Loucy (cell line): ENCODE measurements around the gene PPFIBP1.

Experiments used
- H2AFZ ChIP-seq: fragments of 200-600 bp; sonication (generic); 2 replicates; pipeline ENCODE4 v1.6.0; 2016; ENCODE audit warnings: antibody characterized with exemption, mild to moderate bottlenecking, low read length, moderate library complexity
- H3F3A ChIP-seq: fragments of 200-600 bp; 2 replicates; pipeline ENCODE4 v1.6.0; 2016; ENCODE audit warnings: antibody characterized with exemption, low read depth, mild to moderate bottlenecking
- H3K27me3 ChIP-seq: fragments of 200-600 bp; sonication (generic); 2 replicates; pipeline ENCODE4 v1.6.1; 2014; ENCODE audit warnings: low read length, mild to moderate bottlenecking; ENCODE audit not compliant: insufficient read depth, poor library complexity, severe bottlenecking
- H3K36me3 ChIP-seq: fragments of 200-600 bp; sonication (generic); 2 replicates; pipeline ENCODE4 v1.6.1; 2016; ENCODE audit warnings: low read length; ENCODE audit not compliant: insufficient read depth
- H3K4me1 ChIP-seq: fragments of 200-600 bp; sonication (generic); 2 replicates; pipeline ENCODE4 v1.5.1; 2014; ENCODE audit warnings: low read length, mild to moderate bottlenecking; ENCODE audit not compliant: insufficient read depth, poor library complexity, severe bottlenecking
- H3K4me2 ChIP-seq: fragments of 200-600 bp; sonication (generic); 2 replicates; pipeline ENCODE4 v1.6.0; 2014; ENCODE audit warnings: antibody characterized with exemption, low read length, low read depth, mild to moderate bottlenecking; ENCODE audit not compliant: poor library complexity, severe bottlenecking
- H3K4me3 ChIP-seq: fragments of 200-600 bp; sonication (generic); 2 replicates; pipeline ENCODE4 v1.5.1; 2014; ENCODE audit warnings: low read length, mild to moderate bottlenecking, mixed read lengths; ENCODE audit not compliant: poor library complexity, severe bottlenecking
- H3K79me2 ChIP-seq: fragments of 200-600 bp; sonication (generic); 2 replicates; pipeline ENCODE4 v1.6.1; 2014; ENCODE audit warnings: low read length; ENCODE audit not compliant: insufficient read depth
- H3K9ac ChIP-seq: fragments of 200-600 bp; sonication (generic); 2 replicates; pipeline ENCODE4 v1.6.0; 2014; ENCODE audit warnings: mild to moderate bottlenecking, low read depth, low read length, moderate library complexity; ENCODE audit not compliant: poor library complexity, severe bottlenecking
- H3K9me2 ChIP-seq: fragments of 200-600 bp; sonication (generic); replicated peaks from 2 replicates; pipeline ENCODE4 v1.6.1; 2016; ENCODE audit warnings: low read depth, low read length, mixed read lengths
- H3K9me3 ChIP-seq: fragments of 200-600 bp; sonication (generic); 2 replicates; pipeline ENCODE4 v1.6.1; 2014; ENCODE audit warnings: mild to moderate bottlenecking, antibody characterized with exemption, low read length, low read depth; ENCODE audit not compliant: insufficient read depth
- H4K20me1 ChIP-seq: fragments of 200-600 bp; sonication (generic); 2 replicates; pipeline ENCODE4 v1.6.0; 2014; ENCODE audit warnings: antibody characterized with exemption, low read length, mild to moderate bottlenecking; ENCODE audit not compliant: insufficient read depth, poor library complexity, severe bottlenecking
- CTCF ChIP-seq: fragments of 200-600 bp; sonication (generic); conservative IDR thresholded peaks from 2 replicates; pipeline ENCODE4 v1.5.1; 2014; ENCODE audit warnings: mild to moderate bottlenecking, antibody characterized with exemption, low read length
- EZH2phosphoT487 ChIP-seq: fragments of 200-600 bp; IDR thresholded peaks from 2 replicates; pipeline ENCODE4 v1.6.1; 2018; ENCODE audit warnings: antibody characterized with exemption, mild to moderate bottlenecking, moderate library complexity, borderline replicate concordance

Gene PPFIBP1

GRCh38 chr12:27644158-27644845 is 120.3 kb downstream of the PPFIBP1 start:
- H3K79me2 ChIP-seq, result no peaks in the 10 kb centered on the region
- no peaks in the 10 kb centered on the region for H3K4me1 ChIP-seq
- H2AFZ ChIP-seq, result no peak overlapping the region
- no peaks in the 10 kb centered on the region for H3F3A ChIP-seq
- no peak for TF ChIP-seq CTCF
- no peak for TF ChIP-seq EZH2phosphoT487
- no peak overlapping the region for H3K4me3 ChIP-seq
- no peaks in the 10 kb centered on the region for H3K36me3 ChIP-seq
- H3K9me2 ChIP-seq, result no peaks in the 10 kb centered on the region
- H3K9me3 ChIP-seq, result no peaks in the 10 kb centered on the region
- H4K20me1 ChIP-seq, result no peaks in the 10 kb centered on the region
- no peaks in the 10 kb centered on the region for H3K27me3 ChIP-seq
- H3K9ac ChIP-seq, result no peak overlapping the region
- H3K4me2 ChIP-seq, result no peak overlapping the region

- Histone ChIP-seq H2AFZ (no peak overlapping the region), H4K20me1 (no peaks in the 10 kb centered on the region), H3K27me3 (no peaks in the 10 kb centered on the region), H3F3A (no peaks in the 10 kb centered on the region), H3K9me3 (no peaks in the 10 kb centered on the region), H3K4me3 (no peak overlapping the region), H3K4me1 (no peaks in the 10 kb centered on the region), H3K4me2 (no peak overlapping the region), H3K36me3 (no peaks in the 10 kb centered on the region), H3K9ac (no peak overlapping the region), H3K9me2 (no peaks in the 10 kb centered on the region), H3K79me2 (no peaks in the 10 kb centered on the region)
- TF ChIP-seq CTCF (no peak), EZH2phosphoT487 (no peak)
These were observed 121.7 kb downstream of the PPFIBP1 start for GRCh38 chr12:27645671-27646070.

- H3K9ac ChIP-seq, result no peak overlapping the region
- no peaks in the 10 kb centered on the region for H3K9me2 ChIP-seq
- no peak overlapping the region for H2AFZ ChIP-seq
- no peaks in the 10 kb centered on the region for H3K4me1 ChIP-seq
- no peaks in the 10 kb centered on the region for H3K36me3 ChIP-seq
- no peaks in the 10 kb centered on the region for H3K79me2 ChIP-seq
- H3K4me3 ChIP-seq, result no peak overlapping the region
- no peaks in the 10 kb centered on the region for H3K27me3 ChIP-seq
- H4K20me1 ChIP-seq, result no peaks in the 10 kb centered on the region
- no peaks in the 10 kb centered on the region for H3K9me3 ChIP-seq
- H3K4me2 ChIP-seq, result no peak overlapping the region
- no peaks in the 10 kb centered on the region for H3F3A ChIP-seq
- TF ChIP-seq CTCF (no peak), EZH2phosphoT487 (no peak)
These were observed 122.1 kb downstream of the PPFIBP1 start for GRCh38 chr12:27646149-27646548.
